IMR-90 (cell line): ENCODE data around the gene ZSCAN5A. TPM values are rescaled to one million over a fixed set of nuclear protein-coding genes. Genes with fewer than 3 reads are reported as not detected.

Experiments
- ATAC-seq: fragments of 200-7000 bp; cut with Tn5 transposase; 2 replicates; pipeline ENCODE4 v1.9.1; 2020; ENCODE audit warnings: low read depth, mild to moderate bottlenecking, moderate library complexity
- BruUV-seq: library from RNA; stranded (reverse); fragments of 400-500 nt; replicated peaks from 2 replicates; lab custom pipeline; 2021; lab: Mats Ljungman, UMichigan
- CTCF ChIA-PET: fragments of 300-600 bp; formaldehyde crosslinking; extraction: SDS; loops from one replicate; lab custom pipeline; 2021; ENCODE audit warnings: antibody characterized with exemption; lab: Yijun Ruan, JAX
- POLR2A ChIA-PET: fragments of 300-600 bp; sonication (Branson Sonifier 250); formaldehyde crosslinking; loops from one replicate; lab custom pipeline; 2022; ENCODE audit warnings: antibody characterized with exemption; ENCODE audit not compliant: unreplicated experiment; lab: Charles Lee
- DNase-seq: peaks from one replicate; pipeline ENCODE4 v3.0.0; 2013
- H2AFZ ChIP-seq: replicated peaks from 2 replicates; pipeline ENCODE3; 2013; ENCODE audit warnings: low read length, mild to moderate bottlenecking; ENCODE audit not compliant: poor library complexity
- H2AK5ac ChIP-seq: 2 replicates; pipeline ENCODE4 v1.6.1; 2013; ENCODE audit warnings: low read depth, low read length, inconsistent platforms
- H2AK9ac ChIP-seq: replicated peaks from 2 replicates; pipeline ENCODE3; 2013; ENCODE audit warnings: mild to moderate bottlenecking, low read depth, low read length, moderate library complexity; ENCODE audit not compliant: poor library complexity
- H2BK120ac ChIP-seq: 2 replicates; pipeline ENCODE4 v1.6.1; 2013; ENCODE audit warnings: low read depth, low read length, inconsistent platforms
- H2BK15ac ChIP-seq: 3 replicates; pipeline ENCODE4 v1.6.1; 2013; ENCODE audit warnings: low read depth, low read length, inconsistent platforms
- H2BK20ac ChIP-seq: 2 replicates; pipeline ENCODE4 v1.6.1; 2013; ENCODE audit warnings: low read depth, mild to moderate bottlenecking, inconsistent platforms, low read length, moderate library complexity
- H2BK5ac ChIP-seq: 2 replicates; pipeline ENCODE4 v1.6.1; 2013; ENCODE audit warnings: mild to moderate bottlenecking, low read depth, low read length, inconsistent platforms; ENCODE audit not compliant: poor library complexity, severe bottlenecking
- H3K14ac ChIP-seq: replicated peaks from 2 replicates; pipeline ENCODE4 v1.6.1; 2013; ENCODE audit warnings: low read depth, low read length, inconsistent platforms
- H3K18ac ChIP-seq: 2 replicates; pipeline ENCODE4 v1.6.1; 2013; ENCODE audit warnings: low read depth, low read length, control low read depth
- H3K23ac ChIP-seq: 2 replicates; pipeline ENCODE4 v1.6.1; 2013; ENCODE audit warnings: low read depth, low read length, inconsistent platforms
- H3K27ac ChIP-seq: 2 replicates; pipeline ENCODE4 v1.5.1; 2013; ENCODE audit warnings: mild to moderate bottlenecking, control low read depth, low read length; ENCODE audit not compliant: insufficient read depth
- H3K27me3 ChIP-seq: 2 replicates; pipeline ENCODE4 v1.6.1; 2013; ENCODE audit warnings: low read length; ENCODE audit not compliant: control insufficient read depth, insufficient read depth
- H3K36me3 ChIP-seq: 2 replicates; pipeline ENCODE4 v1.6.1; 2013; ENCODE audit warnings: low read length, mixed read lengths; ENCODE audit not compliant: control insufficient read depth, insufficient read depth
- H3K4ac ChIP-seq: 2 replicates; pipeline ENCODE4 v1.6.1; 2013; ENCODE audit warnings: low read depth, low read length, inconsistent platforms
- H3K4me1 ChIP-seq: 2 replicates; pipeline ENCODE4 v1.6.1; 2013; ENCODE audit warnings: low read length, mixed read lengths; ENCODE audit not compliant: control insufficient read depth, insufficient read depth
- H3K4me2 ChIP-seq: 2 replicates; pipeline ENCODE4 v1.6.1; 2013; ENCODE audit warnings: low read depth, mild to moderate bottlenecking, control low read depth, low read length, moderate library complexity
- H3K4me3 ChIP-seq: 2 replicates; pipeline ENCODE4 v1.5.1; 2013; ENCODE audit warnings: low read depth, mild to moderate bottlenecking, control low read depth, low read length, moderate library complexity; ENCODE audit not compliant: insufficient read depth
- H3K56ac ChIP-seq: 2 replicates; pipeline ENCODE4 v1.6.1; 2013; ENCODE audit warnings: low read length, inconsistent platforms; ENCODE audit not compliant: insufficient read depth; ENCODE audit errors: extremely low read depth
- H3K79me1 ChIP-seq, 2 experiments: 2 replicates each; pipeline ENCODE4 v1.6.1; 2013; ENCODE audit warnings: low read length in 2 of 2, inconsistent platforms in 1 of 2, low read depth in 1 of 2
- H3K9ac ChIP-seq: 2 replicates; pipeline ENCODE4 v1.6.1; 2013; ENCODE audit warnings: low read depth, low read length, control low read depth
- H3K9me1 ChIP-seq: 2 replicates; pipeline ENCODE4 v1.6.1; 2013; ENCODE audit warnings: low read length, inconsistent platforms; ENCODE audit not compliant: insufficient read depth
- H3K9me3 ChIP-seq: 2 replicates; pipeline ENCODE4 v1.6.1; 2013; ENCODE audit warnings: low read length; ENCODE audit not compliant: control insufficient read depth, insufficient read depth
- H4K20me1 ChIP-seq: 2 replicates; pipeline ENCODE4 v1.6.1; 2013; ENCODE audit warnings: low read length, inconsistent platforms; ENCODE audit not compliant: insufficient read depth
- H4K5ac ChIP-seq: 2 replicates; pipeline ENCODE4 v1.6.1; 2013; ENCODE audit warnings: mild to moderate bottlenecking, low read depth, low read length, control low read depth
- H4K8ac ChIP-seq, 2 experiments: 2 replicates each; pipeline ENCODE4 v1.6.1; 2013; ENCODE audit warnings: low read depth in 2 of 2, low read length in 2 of 2, control low read depth in 1 of 2, inconsistent platforms in 1 of 2
- H4K91ac ChIP-seq: 2 replicates; pipeline ENCODE4 v1.6.1; 2013; ENCODE audit warnings: low read depth, low read length, inconsistent platforms; ENCODE audit not compliant: insufficient read depth
- CHD1 ChIP-seq: IDR thresholded peaks from 2 replicates; pipeline ENCODE4 v1.6.1; 2012; ENCODE audit warnings: low read depth, low read length, improper control_type of control experiment
- ELK1 ChIP-seq: fragments of 150-350 bp; IDR thresholded peaks from 2 replicates; pipeline ENCODE4 v1.6.1; 2016; ENCODE audit warnings: low read depth, mild to moderate bottlenecking, low read length, moderate library complexity, borderline replicate concordance
- MAZ ChIP-seq: IDR thresholded peaks from 2 replicates; pipeline ENCODE4 v1.6.1; 2012; ENCODE audit warnings: low read depth, mild to moderate bottlenecking, low read length, improper control_type of control experiment, moderate library complexity, borderline replicate concordance
- POLR2A ChIP-seq: IDR thresholded peaks from 2 replicates; pipeline ENCODE4 v1.6.1; 2012; ENCODE audit warnings: mild to moderate bottlenecking, low read depth, low read length
- RAD21 ChIP-seq: IDR thresholded peaks from 2 replicates; pipeline ENCODE4 v1.6.1; 2012; ENCODE audit warnings: low read length, improper control_type of control experiment
- RCOR1 ChIP-seq: IDR thresholded peaks from 2 replicates; pipeline ENCODE4 v1.6.1; 2012; ENCODE audit warnings: mild to moderate bottlenecking, low read length, improper control_type of control experiment; ENCODE audit not compliant: insufficient replicate concordance
- SMC3 ChIP-seq: fragments of 150-350 bp; IDR thresholded peaks from 2 replicates; pipeline ENCODE4 v1.6.1; 2016; ENCODE audit warnings: low read depth, mild to moderate bottlenecking, antibody characterized with exemption, low read length, moderate library complexity
- USF2 ChIP-seq: fragments of 150-350 bp; IDR thresholded peaks from 2 replicates; pipeline ENCODE4 v1.6.1; 2017; ENCODE audit warnings: mild to moderate bottlenecking, antibody characterized with exemption, low read length, low read depth
- dilution Hi-C: fragments of 300-500 bp; cut with HindIII; formaldehyde crosslinking; loops from one replicate; pipeline ENCODE4 v1.14.3; 2018; ENCODE audit warnings: low sequenced_read_pairs; ENCODE audit not compliant: unreplicated experiment
- in situ Hi-C: fragments of 300-500 bp; cut with MboI; formaldehyde crosslinking; loops from 3 replicates; pipeline ENCODE4 v1.14.3; 2019; ENCODE audit warnings: low sequenced_read_pairs, inconsistent platforms, mixed read lengths
- intact Hi-C: fragments of 100-400 bp; cut with micrococcal nuclease; formaldehyde crosslinking; loops from 2 replicates; pipeline ENCODE4 v1.10.0; 2022
- polyA plus RNA-seq, 3 experiments: library from polyadenylated mRNA; depleted of rRNA; stranded (reverse); fragments of >200 nt; gene quantifications; 2 replicates each; pipeline ENCODE4 v1.2.3, GENCODE V29; 2012; ENCODE audit warnings: low replicate concordance in 1 of 3
- total RNA-seq: library from RNA; depleted of rRNA; stranded (reverse); fragments of >200 nt; gene quantifications from 2 replicates; pipeline ENCODE4 v1.2.3, GENCODE V29; 2012

ZSCAN5A gene
- total and polyA plus RNA-seq, 2 of the 4 experiments (the other 2 are of a cell fraction), result 4.3 to 5.0 TPM

GRCh38 chr19:56290104-56290503, 24.5 kb downstream of the ZSCAN5A start:
- Histone ChIP-seq H3K23ac (no peak overlapping the region), H3K27ac (no peak overlapping the region), H2BK15ac (no peak overlapping the region), H3K14ac (no peak overlapping the region), H3K79me1 (no peaks in the 10 kb centered on the region), H3K4ac (no peak overlapping the region), H3K56ac (no peak overlapping the region), H4K5ac (no peak overlapping the region), H2AFZ (no peak overlapping the region), H2AK9ac (no peak overlapping the region), H4K20me1 (no peaks in the 10 kb centered on the region), H3K27me3 (no peaks in the 10 kb centered on the region), H2AK5ac (no peak overlapping the region), H3K9me1 (no peaks in the 10 kb centered on the region), H3K36me3 (peaks cover 11% of the 10 kb centered on the region), H2BK20ac (no peak overlapping the region), H3K9ac (no peak overlapping the region), H4K8ac (no peak overlapping the region), H3K4me3 (no peak overlapping the region), H2BK5ac (no peak overlapping the region), H3K4me2 (no peak overlapping the region), H3K18ac (no peak overlapping the region), H2BK120ac (no peak overlapping the region), H3K4me1 (no peaks in the 10 kb centered on the region), H4K91ac (no peak overlapping the region), H3K9me3 (no peaks in the 10 kb centered on the region)
- BruUV-seq, result no TSS peak
- ChIA-PET POLR2A (no interaction called here), CTCF (interaction anchor here (0.9 kb wide), 1 partner anchor 20 kb away, joined by 3 read pairs; no protein-coding TSS in a partner anchor)
- DNase-seq (no peak), ATAC-seq (no peak)
- in situ Hi-C loops (no loop called here), dilution Hi-C loops (no loop called here), intact Hi-C loops (no loop called here)
- TF ChIP-seq SMC3 (no peak), RCOR1 (no peak), RAD21 (no peak), CHD1 (no peak), POLR2A (no peak), USF2 (no peak), MAZ (no peak), ELK1 (no peak)
